Tibial nerve (tissue), 4 donors: ENCODE measurements around the gene CARM1.

ENCODE experiments used
- EP300 ChIP-seq, 2 donors: sonication (generic); formaldehyde crosslinking; IDR thresholded peaks; one replicate each; pipeline ENCODE4 v1.6.1; 2017; ENCODE audit warnings: antibody characterized with exemption in 2 of 2, mild to moderate bottlenecking in 1 of 2
- POLR2A ChIP-seq, 2 donors: fragments of 450-650 bp; IDR thresholded peaks; one replicate each; pipeline ENCODE4 v1.6.1; 2017; ENCODE audit warnings: antibody characterized with exemption in 2 of 2, mild to moderate bottlenecking in 2 of 2, moderate library complexity in 2 of 2
- TF ChIP-seq, protein P1 (sequence below), 5 experiments: fragments of 200-600 bp in 3 of 5; fragments of 450-650 bp in 2 of 5; sonication (generic) in 3 of 5; IDR thresholded peaks; one replicate each; pipeline ENCODE4 v1.5.1; 2016 to 2019; ENCODE audit warnings: antibody characterized with exemption in 5 of 5, mild to moderate bottlenecking in 3 of 5, moderate library complexity in 2 of 5

DNA sequence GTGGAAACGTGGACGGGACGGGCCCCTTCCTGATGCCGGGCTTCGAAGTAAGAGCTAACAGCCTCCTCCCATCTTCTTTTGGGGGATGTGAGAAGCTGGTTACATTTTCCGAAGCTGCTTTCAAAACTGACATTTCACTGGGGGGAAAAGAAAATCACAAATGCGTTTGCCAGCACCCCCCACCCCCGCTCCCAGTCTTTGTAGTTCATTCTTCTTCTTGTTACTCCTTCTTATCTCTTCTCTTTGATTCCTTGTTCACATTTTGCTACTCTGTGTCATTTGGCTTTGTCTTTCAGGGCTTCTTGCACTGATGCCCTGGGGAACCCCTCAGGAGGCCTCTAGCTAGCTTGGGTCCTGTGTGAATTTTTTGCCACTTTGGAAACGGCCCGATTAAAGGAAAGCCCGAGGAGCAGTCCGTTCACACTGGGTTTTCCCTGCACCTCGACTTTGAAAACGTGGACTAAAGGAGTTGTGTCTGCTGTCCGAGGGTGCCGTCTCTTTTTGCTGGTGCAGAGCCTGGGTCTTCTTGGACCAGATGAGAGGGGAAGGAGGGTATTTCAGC lies 1.3 kb downstream of the CARM1 start:
- TF ChIP-seq, protein P1, sequence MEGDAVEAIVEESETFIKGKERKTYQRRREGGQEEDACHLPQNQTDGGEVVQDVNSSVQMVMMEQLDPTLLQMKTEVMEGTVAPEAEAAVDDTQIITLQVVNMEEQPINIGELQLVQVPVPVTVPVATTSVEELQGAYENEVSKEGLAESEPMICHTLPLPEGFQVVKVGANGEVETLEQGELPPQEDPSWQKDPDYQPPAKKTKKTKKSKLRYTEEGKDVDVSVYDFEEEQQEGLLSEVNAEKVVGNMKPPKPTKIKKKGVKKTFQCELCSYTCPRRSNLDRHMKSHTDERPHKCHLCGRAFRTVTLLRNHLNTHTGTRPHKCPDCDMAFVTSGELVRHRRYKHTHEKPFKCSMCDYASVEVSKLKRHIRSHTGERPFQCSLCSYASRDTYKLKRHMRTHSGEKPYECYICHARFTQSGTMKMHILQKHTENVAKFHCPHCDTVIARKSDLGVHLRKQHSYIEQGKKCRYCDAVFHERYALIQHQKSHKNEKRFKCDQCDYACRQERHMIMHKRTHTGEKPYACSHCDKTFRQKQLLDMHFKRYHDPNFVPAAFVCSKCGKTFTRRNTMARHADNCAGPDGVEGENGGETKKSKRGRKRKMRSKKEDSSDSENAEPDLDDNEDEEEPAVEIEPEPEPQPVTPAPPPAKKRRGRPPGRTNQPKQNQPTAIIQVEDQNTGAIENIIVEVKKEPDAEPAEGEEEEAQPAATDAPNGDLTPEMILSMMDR (IDR thresholded peaks at IDR 0.05), result no peak
- TF ChIP-seq POLR2A (IDR thresholded peaks at IDR 0.05) (no peak), EP300 (IDR thresholded peaks at IDR 0.05) (no peak)
